H9 (cell line): ENCODE measurements around the gene N4BP2. TPM values are rescaled to one million over a fixed set of nuclear protein-coding genes. Genes with fewer than 3 reads are reported as not detected.

Experiments used
- DNase-seq: peaks from one replicate; pipeline ENCODE4 v3.0.0-alpha.2; 2017
- H2AFZ ChIP-seq: one replicate; pipeline ENCODE4 v1.6.1; 2013; ENCODE audit warnings: mild to moderate bottlenecking, low read length, control low read depth, moderate library complexity
- H2AK5ac ChIP-seq: 2 replicates; pipeline ENCODE4 v1.6.1; 2013; ENCODE audit warnings: low read length, control low read depth, mixed read lengths; ENCODE audit not compliant: insufficient read length
- H2BK120ac ChIP-seq: one replicate; pipeline ENCODE4 v1.6.1; 2013; ENCODE audit warnings: low read depth, mild to moderate bottlenecking, low read length, control low read depth, inconsistent platforms; ENCODE audit not compliant: poor library complexity, severe bottlenecking
- H2BK12ac ChIP-seq: 2 replicates; pipeline ENCODE4 v1.6.1; 2013; ENCODE audit warnings: low read length, control low read depth, mixed read lengths, low read depth; ENCODE audit not compliant: insufficient read length
- H2BK15ac ChIP-seq: 2 replicates; pipeline ENCODE4 v1.6.1; 2013; ENCODE audit warnings: low read depth, low read length, control low read depth
- H2BK20ac ChIP-seq: one replicate; pipeline ENCODE4 v1.6.1; 2013; ENCODE audit warnings: low read depth, mild to moderate bottlenecking, low read length, control low read depth, inconsistent platforms; ENCODE audit not compliant: poor library complexity, severe bottlenecking
- H2BK5ac ChIP-seq: 2 replicates; pipeline ENCODE4 v1.6.1; 2013; ENCODE audit warnings: low read length, control low read depth, mixed read lengths; ENCODE audit not compliant: insufficient read length
- H3K14ac ChIP-seq: 2 replicates; pipeline ENCODE4 v1.6.1; 2013; ENCODE audit warnings: low read length, control low read depth; ENCODE audit not compliant: insufficient read depth
- H3K18ac ChIP-seq: 2 replicates; pipeline ENCODE4 v1.6.1; 2013; ENCODE audit warnings: low read depth, mild to moderate bottlenecking, mixed read lengths, low read length, control low read depth; ENCODE audit not compliant: insufficient read length
- H3K23ac ChIP-seq: 2 replicates; pipeline ENCODE4 v1.6.1; 2013; ENCODE audit warnings: low read length, control low read depth, mixed read lengths, low read depth; ENCODE audit not compliant: insufficient read length
- H3K23me2 ChIP-seq: 2 replicates; pipeline ENCODE4 v1.6.1; 2013; ENCODE audit warnings: low read depth, mild to moderate bottlenecking, mixed read lengths, low read length, control low read depth; ENCODE audit not compliant: insufficient read length, poor library complexity, severe bottlenecking
- H3K27ac ChIP-seq: 2 replicates; pipeline ENCODE4 v1.5.1; 2013; ENCODE audit warnings: low read length, control low read depth, mixed read lengths, low read depth; ENCODE audit not compliant: insufficient read length
- H3K27me3 ChIP-seq: 2 replicates; pipeline ENCODE4 v1.6.1; 2013; ENCODE audit warnings: low read length, control low read depth, inconsistent platforms; ENCODE audit not compliant: insufficient read depth
- H3K4ac ChIP-seq: 2 replicates; pipeline ENCODE4 v1.6.1; 2013; ENCODE audit warnings: low read depth, mild to moderate bottlenecking, control low read depth, inconsistent platforms, low read length, moderate library complexity
- H3K4me1 ChIP-seq: 2 replicates; pipeline ENCODE4 v1.6.1; 2013; ENCODE audit warnings: low read length, control low read depth, inconsistent platforms; ENCODE audit not compliant: insufficient read depth
- H3K4me2 ChIP-seq: 2 replicates; pipeline ENCODE4 v1.6.1; 2013; ENCODE audit warnings: low read length, control low read depth, mixed read lengths; ENCODE audit not compliant: insufficient read length, insufficient read depth
- H3K56ac ChIP-seq: 2 replicates; pipeline ENCODE4 v1.6.1; 2013; ENCODE audit warnings: low read depth, mild to moderate bottlenecking, mixed read lengths, low read length, control low read depth; ENCODE audit not compliant: insufficient read length
- H3K79me1 ChIP-seq: 2 replicates; pipeline ENCODE4 v1.6.1; 2013; ENCODE audit warnings: low read depth, mild to moderate bottlenecking, moderate library complexity, low read length, control low read depth, inconsistent platforms; ENCODE audit not compliant: insufficient read depth, poor library complexity, severe bottlenecking
- H3K79me2 ChIP-seq: 2 replicates; pipeline ENCODE4 v1.6.1; 2013; ENCODE audit warnings: low read length, control low read depth, inconsistent platforms; ENCODE audit not compliant: insufficient read depth
- H3K9ac ChIP-seq: 2 replicates; pipeline ENCODE4 v1.6.1; 2013; ENCODE audit warnings: low read length, control low read depth, mixed read lengths; ENCODE audit not compliant: insufficient read length; ENCODE audit errors: extremely low read depth
- H3K9me3 ChIP-seq: one replicate; pipeline ENCODE4 v1.6.1; 2013; ENCODE audit warnings: low read depth, low read length, inconsistent platforms; ENCODE audit not compliant: control insufficient read depth
- H3T11ph ChIP-seq: one replicate; pipeline ENCODE4 v1.6.1; 2013; ENCODE audit warnings: mild to moderate bottlenecking, low read length, control low read depth, inconsistent platforms
- H4K20me1 ChIP-seq: one replicate; pipeline ENCODE4 v1.6.1; 2013; ENCODE audit not compliant: control insufficient read depth, insufficient read length, insufficient read depth
- H4K5ac ChIP-seq: 2 replicates; pipeline ENCODE4 v1.6.1; 2013; ENCODE audit warnings: low read depth, mild to moderate bottlenecking, mixed read lengths, low read length, control low read depth; ENCODE audit not compliant: insufficient read length
- H4K8ac ChIP-seq: replicated peaks from 2 replicates; pipeline ENCODE4 v1.6.1; 2013; ENCODE audit warnings: low read length, control low read depth, mixed read lengths, low read depth; ENCODE audit not compliant: insufficient read length
- H4K91ac ChIP-seq: 2 replicates; pipeline ENCODE4 v1.6.1; 2013; ENCODE audit warnings: low read depth, mild to moderate bottlenecking, moderate library complexity, mixed read lengths, low read length, control low read depth; ENCODE audit not compliant: insufficient read length
- H3K27ac Mint-ChIP-seq, 3 experiments: 2 replicates in 2 of 3; 3 replicates in 1 of 3; pipeline ENCODE4 v1.8.0; 2020 to 2021; ENCODE audit warnings: mixed read lengths in 3 of 3, mild to moderate bottlenecking in 1 of 3, moderate library complexity in 1 of 3
- H3K27me3 Mint-ChIP-seq: 2 replicates; pipeline ENCODE4 v1.8.0; 2021; ENCODE audit warnings: low read depth, mild to moderate bottlenecking, moderate library complexity, mixed read lengths
- H3K36me3 Mint-ChIP-seq, 3 experiments: 2 replicates in 2 of 3; 3 replicates in 1 of 3; pipeline ENCODE4 v1.8.0; 2020 to 2021; ENCODE audit warnings: low read depth in 3 of 3, mixed read lengths in 3 of 3; ENCODE audit not compliant: insufficient read depth in 1 of 3
- H3K4me1 Mint-ChIP-seq, 2 experiments: 2 replicates each; pipeline ENCODE4 v1.8.0; 2020; ENCODE audit warnings: mixed read lengths in 2 of 2
- H3K4me3 Mint-ChIP-seq, 2 experiments: 2 replicates in 1 of 2; 3 replicates in 1 of 2; pipeline ENCODE4 v1.8.0; 2020 to 2021; ENCODE audit warnings: mild to moderate bottlenecking in 2 of 2, mixed read lengths in 2 of 2, moderate library complexity in 1 of 2
- H3K9me3 Mint-ChIP-seq, 2 experiments: 2 replicates in 1 of 2; 3 replicates in 1 of 2; pipeline ENCODE4 v1.8.0; 2020; ENCODE audit warnings: mild to moderate bottlenecking in 2 of 2, mixed read lengths in 2 of 2, moderate library complexity in 1 of 2
- WGBS: extraction: QIAGEN DNeasy Blood & Tissue Kit; methylation state at CpG from one replicate; pipeline ENCODE4 v1.1.7; 2013; ENCODE audit warnings: missing lambda C conversion rate, low lambda C conversion rate, mixed read lengths; ENCODE audit not compliant: insufficient read length; ENCODE audit errors: extremely low coverage; 5-methylcytosine and 5-hydroxymethylcytosine counted together
- total RNA-seq: library from RNA; stranded (reverse); gene quantifications from 2 replicates; pipeline ENCODE4 v1.2.1, GENCODE V29; 2021
- TF ChIP-seq, protein P1 (sequence below): fragments of 200-600 bp; sonication (generic); conservative IDR thresholded peaks from 3 replicates; pipeline ENCODE4 v1.8.0; 2021; ENCODE audit warnings: antibody characterized with exemption, mild to moderate bottlenecking

Gene N4BP2
- total RNA-seq, 1 experiment from 2014 or later: 35.0 TPM

DNA sequence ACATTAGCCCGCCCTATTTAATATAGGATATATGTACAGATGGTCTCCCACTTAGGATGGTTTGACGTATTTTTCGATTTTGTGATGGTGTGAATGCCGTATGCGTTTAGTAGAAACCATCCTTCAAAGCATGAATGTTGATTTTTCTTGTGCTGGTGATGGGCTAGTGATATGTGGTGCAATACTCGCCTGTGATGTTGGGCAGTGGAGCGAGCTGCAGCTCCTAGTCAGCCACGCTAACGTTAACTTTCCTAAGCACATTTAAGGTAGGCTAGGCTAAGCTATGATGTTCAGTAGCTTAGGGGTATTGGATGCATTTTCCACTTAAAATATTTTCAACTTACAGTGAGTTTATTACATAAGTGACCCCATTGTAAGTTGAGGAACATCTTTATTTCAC is 103.6 kb downstream of the N4BP2 start:
- Histone ChIP-seq H2BK20ac (no peak overlapping the region), H4K5ac (no peak overlapping the region), H2BK5ac (no peak overlapping the region), H4K91ac (no peak overlapping the region), H4K8ac (no peak overlapping the region), H3K79me2 (no peaks in the 10 kb centered on the region), H3K23me2 (no peaks in the 10 kb centered on the region), H3K14ac (no peak overlapping the region), H3K79me1 (no peaks in the 10 kb centered on the region), H2BK12ac (no peak overlapping the region), H3K9ac (no peak overlapping the region), H2AFZ (no peak overlapping the region), H4K20me1 (no peaks in the 10 kb centered on the region), H2BK15ac (no peak overlapping the region), H3K27me3 (no peaks in the 10 kb centered on the region), H3K4ac (no peak overlapping the region), H3K4me1 (no peaks in the 10 kb centered on the region), H2BK120ac (no peak overlapping the region), H3K56ac (no peak overlapping the region), H2AK5ac (no peak overlapping the region), H3K9me3 (no peaks in the 10 kb centered on the region), H3K4me2 (no peak overlapping the region), H3K18ac (no peak overlapping the region), H3K27ac (no peak overlapping the region), H3T11ph (no peak overlapping the region), H3K23ac (no peak overlapping the region)
- WGBS: no CpG with 5 or more reads among the region's 9 CpGs
- Mint-ChIP-seq H3K36me3 (peaks cover 0 to 4% (median 3%) of the 10 kb centered on the region in 3 experiments; a peak in 4 of 7 replicates), H3K4me3 (no peak overlapping the region), H3K27ac (no peak overlapping the region; a peak in 1 of 7 replicates), H3K4me1 (peaks cover 5 to 24% of the 10 kb centered on the region in 2 experiments; a peak in 3 of 4 replicates), H3K9me3 (no peaks in the 10 kb centered on the region), H3K27me3 (no peaks in the 10 kb centered on the region)
- TF ChIP-seq, protein P1, sequence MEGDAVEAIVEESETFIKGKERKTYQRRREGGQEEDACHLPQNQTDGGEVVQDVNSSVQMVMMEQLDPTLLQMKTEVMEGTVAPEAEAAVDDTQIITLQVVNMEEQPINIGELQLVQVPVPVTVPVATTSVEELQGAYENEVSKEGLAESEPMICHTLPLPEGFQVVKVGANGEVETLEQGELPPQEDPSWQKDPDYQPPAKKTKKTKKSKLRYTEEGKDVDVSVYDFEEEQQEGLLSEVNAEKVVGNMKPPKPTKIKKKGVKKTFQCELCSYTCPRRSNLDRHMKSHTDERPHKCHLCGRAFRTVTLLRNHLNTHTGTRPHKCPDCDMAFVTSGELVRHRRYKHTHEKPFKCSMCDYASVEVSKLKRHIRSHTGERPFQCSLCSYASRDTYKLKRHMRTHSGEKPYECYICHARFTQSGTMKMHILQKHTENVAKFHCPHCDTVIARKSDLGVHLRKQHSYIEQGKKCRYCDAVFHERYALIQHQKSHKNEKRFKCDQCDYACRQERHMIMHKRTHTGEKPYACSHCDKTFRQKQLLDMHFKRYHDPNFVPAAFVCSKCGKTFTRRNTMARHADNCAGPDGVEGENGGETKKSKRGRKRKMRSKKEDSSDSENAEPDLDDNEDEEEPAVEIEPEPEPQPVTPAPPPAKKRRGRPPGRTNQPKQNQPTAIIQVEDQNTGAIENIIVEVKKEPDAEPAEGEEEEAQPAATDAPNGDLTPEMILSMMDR: no peak
- DNase-seq: no peak
